ENCODE results near the gene ALKBH5. TPM values are rescaled to one million over a fixed set of nuclear protein-coding genes. Genes with fewer than 3 reads are reported as not detected.
A peak's percentile ranks its signal among the peaks of the same experiment; 100 is the strongest.

Gene ALKBH5
- total RNA-seq, 4 donors from 2014 or later: 66.5 to 136 (median 98.5) TPM

DNA sequence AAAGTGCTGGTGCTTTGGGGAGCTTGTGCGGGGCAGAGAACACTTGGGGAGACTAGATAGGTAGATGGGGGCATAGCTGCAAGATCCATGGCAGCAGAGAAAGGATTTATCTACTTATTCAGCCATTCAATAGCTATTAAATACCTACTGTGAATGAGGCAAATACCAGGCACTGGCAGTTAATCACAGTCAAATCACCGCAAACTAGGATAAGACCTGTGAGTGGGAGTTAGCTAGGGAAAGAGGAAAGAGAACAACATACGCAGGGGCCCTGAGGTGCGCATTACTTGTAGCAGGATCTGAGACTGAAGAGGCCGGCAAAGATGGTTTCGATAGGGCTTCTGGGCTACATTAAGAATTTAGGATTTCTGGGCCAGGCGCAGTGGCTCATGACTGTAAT, 3.8 kb upstream of the ALKBH5 start:
- H3K4me3 ChIP-seq: no peak overlapping the region
- H3K9me3 ChIP-seq: no peaks in the 10 kb centered on the region
- H3K36me3 ChIP-seq: no peaks in the 10 kb centered on the region
- H3K27me3 ChIP-seq: no peaks in the 10 kb centered on the region
- peaks cover 6 to 7% of the 10 kb centered on the region in 2 donors for H3K4me1 ChIP-seq
- DNase-seq: peak in 1 of 2 donors; percentile 40
- peak overlapping the region; percentile 93 to 96 for H3K27ac ChIP-seq
- intact Hi-C loops (cut with DNase I; ENCODE audit: low total_unique reads): no loop called here
- TF ChIP-seq, protein P1, sequence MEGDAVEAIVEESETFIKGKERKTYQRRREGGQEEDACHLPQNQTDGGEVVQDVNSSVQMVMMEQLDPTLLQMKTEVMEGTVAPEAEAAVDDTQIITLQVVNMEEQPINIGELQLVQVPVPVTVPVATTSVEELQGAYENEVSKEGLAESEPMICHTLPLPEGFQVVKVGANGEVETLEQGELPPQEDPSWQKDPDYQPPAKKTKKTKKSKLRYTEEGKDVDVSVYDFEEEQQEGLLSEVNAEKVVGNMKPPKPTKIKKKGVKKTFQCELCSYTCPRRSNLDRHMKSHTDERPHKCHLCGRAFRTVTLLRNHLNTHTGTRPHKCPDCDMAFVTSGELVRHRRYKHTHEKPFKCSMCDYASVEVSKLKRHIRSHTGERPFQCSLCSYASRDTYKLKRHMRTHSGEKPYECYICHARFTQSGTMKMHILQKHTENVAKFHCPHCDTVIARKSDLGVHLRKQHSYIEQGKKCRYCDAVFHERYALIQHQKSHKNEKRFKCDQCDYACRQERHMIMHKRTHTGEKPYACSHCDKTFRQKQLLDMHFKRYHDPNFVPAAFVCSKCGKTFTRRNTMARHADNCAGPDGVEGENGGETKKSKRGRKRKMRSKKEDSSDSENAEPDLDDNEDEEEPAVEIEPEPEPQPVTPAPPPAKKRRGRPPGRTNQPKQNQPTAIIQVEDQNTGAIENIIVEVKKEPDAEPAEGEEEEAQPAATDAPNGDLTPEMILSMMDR (IDR thresholded peaks at IDR 0.05): no peak
- no peak for TF ChIP-seq POLR2A (IDR thresholded peaks at IDR 0.05)

DNA sequence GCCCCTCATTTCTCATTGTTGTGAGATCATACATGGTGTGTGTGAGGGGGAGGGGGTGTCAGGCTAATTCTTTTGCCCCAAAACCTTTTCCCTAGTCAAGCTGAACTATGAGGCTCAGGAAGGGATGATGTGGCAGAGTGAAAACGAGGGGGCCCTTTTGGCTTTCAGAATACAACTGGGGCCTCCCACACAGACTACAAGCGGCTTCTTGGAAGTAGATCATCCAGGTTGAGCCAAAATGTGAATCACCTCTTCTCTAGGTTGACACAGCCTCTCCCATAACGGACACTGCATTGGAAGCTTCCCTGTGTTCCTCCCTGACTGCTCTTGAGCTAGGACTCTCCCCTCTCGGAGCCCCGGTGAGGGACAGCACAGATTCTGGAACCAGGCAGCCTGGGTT, 2.3 kb upstream of the ALKBH5 start:
- DNase-seq: peak; percentile 59 to 76
- intact Hi-C loops (cut with DNase I; ENCODE audit: low total_unique reads): no loop called here
- H3K9me3 ChIP-seq: no peaks in the 10 kb centered on the region
- no peaks in the 10 kb centered on the region for H3K27me3 ChIP-seq
- no peak overlapping the region for H3K4me3 ChIP-seq
- no peaks in the 10 kb centered on the region for H3K36me3 ChIP-seq
- TF ChIP-seq POLR2A (IDR thresholded peaks at IDR 0.05): no peak
- TF ChIP-seq, protein P1 (IDR thresholded peaks at IDR 0.05): no peak
- peak overlapping the region; percentile 93 to 96 for H3K27ac ChIP-seq
- H3K4me1 ChIP-seq: peaks cover 6 to 7% of the 10 kb centered on the region in 2 donors

DNA sequence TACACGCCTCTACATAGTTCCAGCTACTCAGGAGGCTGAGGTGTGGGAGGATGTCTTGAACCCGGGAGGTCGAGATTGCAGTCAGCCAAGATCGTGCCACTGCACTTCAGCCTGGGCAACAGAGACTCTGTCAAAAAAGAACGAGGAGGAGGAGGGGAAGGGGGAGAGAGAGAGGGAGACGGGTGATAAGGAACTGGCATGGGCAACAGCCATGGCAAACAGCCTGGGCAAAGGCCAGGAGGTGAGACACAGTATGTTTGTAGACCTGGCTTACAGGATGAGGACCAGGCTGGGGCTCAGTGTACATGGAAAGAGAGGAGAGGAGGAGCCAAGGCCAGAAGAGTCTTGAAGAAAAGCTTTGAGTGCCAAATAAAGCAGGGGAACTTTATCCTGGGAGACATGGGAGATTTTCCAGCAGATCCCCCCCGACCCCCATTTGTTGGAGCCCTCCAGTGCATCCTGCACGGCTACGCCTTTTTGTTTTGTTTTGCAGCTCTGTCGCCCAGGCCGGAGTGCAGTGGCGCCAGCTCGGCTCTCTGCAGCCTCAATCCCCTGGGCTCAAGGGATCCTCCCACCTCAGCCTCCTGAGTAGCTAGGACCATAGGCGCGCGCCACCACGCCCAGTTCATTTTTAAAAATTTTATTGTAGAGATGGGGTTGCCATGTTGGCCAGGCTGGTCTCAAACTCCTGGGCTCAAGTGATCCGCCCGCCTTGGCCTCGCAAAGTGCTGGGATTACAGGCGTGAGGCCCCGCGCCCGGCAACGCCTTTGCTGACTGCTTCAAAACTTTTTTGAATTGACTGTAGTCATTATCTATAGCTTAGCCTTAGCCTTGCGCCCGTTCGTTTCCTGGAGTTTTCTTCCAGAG, 1.3 kb upstream of the ALKBH5 start:
- intact Hi-C loops (cut with DNase I; ENCODE audit: low total_unique reads): no loop called here
- Histone ChIP-seq H3K27ac (peak overlapping the region; percentile 93 to 96), H3K4me3 (peak overlapping the region; percentile 90 to 92), H3K27me3 (no peaks in the 10 kb centered on the region), H3K4me1 (peaks cover 7 to 10% of the 10 kb centered on the region in 2 donors), H3K9me3 (no peaks in the 10 kb centered on the region), H3K36me3 (no peaks in the 10 kb centered on the region)
- TF ChIP-seq, protein P1 (IDR thresholded peaks at IDR 0.05): no peak
- no peak for TF ChIP-seq POLR2A (IDR thresholded peaks at IDR 0.05)
- DNase-seq: peak; percentile 49 to 57

DNA sequence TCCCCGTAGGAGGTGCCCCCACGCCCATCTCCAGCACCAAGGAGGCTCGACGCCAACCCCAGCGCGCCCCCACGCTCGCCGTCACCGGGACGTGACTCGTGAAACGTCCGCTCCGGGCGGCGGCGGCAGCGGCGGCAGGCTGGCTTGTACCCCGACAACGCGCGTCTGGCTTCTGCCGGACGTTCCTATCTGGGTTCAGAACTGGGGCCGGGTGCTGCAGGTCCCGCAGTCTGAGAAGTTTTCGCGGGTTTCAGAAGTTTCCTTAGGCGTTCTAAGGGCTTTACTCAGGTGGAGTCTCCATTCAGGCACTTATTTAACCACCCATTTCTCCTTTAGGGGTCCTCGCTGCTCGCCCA, 672 bp upstream of the ALKBH5 start:
- peak; percentile 86 to 89 for DNase-seq
- peak overlapping the region; percentile 90 to 92 for H3K4me3 ChIP-seq
- no peaks in the 10 kb centered on the region for H3K36me3 ChIP-seq
- no peaks in the 10 kb centered on the region for H3K9me3 ChIP-seq
- intact Hi-C loops (cut with DNase I; ENCODE audit: low total_unique reads): no loop called here
- TF ChIP-seq, protein P1 (IDR thresholded peaks at IDR 0.05): no peak
- no peak for TF ChIP-seq POLR2A (IDR thresholded peaks at IDR 0.05)
- peak overlapping the region; percentile 93 to 96 for H3K27ac ChIP-seq
- peaks cover 7 to 16% of the 10 kb centered on the region in 2 donors for H3K4me1 ChIP-seq
- H3K27me3 ChIP-seq: no peaks in the 10 kb centered on the region
